ENCODE data around the gene SPATA6L. TPM values are rescaled to one million over a fixed set of nuclear protein-coding genes. Genes with fewer than 3 reads are reported as not detected.

SPATA6L gene
- total and polyA plus RNA-seq, 9 of the 15 experiments (the other 6 are each of a cell fraction or from before 2014, with no cell fraction given) = 0.03 to 1.00 (median 0.08) TPM; not detected in 4

- ATAC-seq = peak; percentile 41; the same call in 1 of the 3 replicates
- intact Hi-C loops (cut with micrococcal nuclease) = loop anchor here (2.0 kb wide), 1 partner anchor 325 kb away; no protein-coding TSS in a partner anchor
- no peaks in the 10 kb centered on the region for H3K79me2 ChIP-seq (ENCODE audit: control insufficient read depth, insufficient read depth, low read length)
- POLR2A ChIA-PET = interaction anchor here (0.8 kb wide), 1 partner anchor 14 kb away, joined by 3 read pairs; no protein-coding TSS in a partner anchor
- no peaks in the 10 kb centered on the region for H4K20me1 ChIP-seq (replicated peaks; ENCODE audit: control insufficient read depth, insufficient read depth, low read length)
- no peak overlapping the region for H3K4me3 ChIP-seq
- H3K27ac ChIP-seq (ENCODE audit: extremely low read depth, low read depth, low read length) = no peak overlapping the region
- no peaks in the 10 kb centered on the region for H3K36me3 ChIP-seq (ENCODE audit: control insufficient read depth, insufficient read depth, low read length)
- peaks cover 2 to 6% of the 10 kb centered on the region in 2 experiments; a peak in 2 of 5 replicates for H3K27me3 ChIP-seq (ENCODE audit: control insufficient read depth in 2 of 2, insufficient read depth in 2 of 2, low read length in 2 of 2)
- H3K4me1 ChIP-seq (replicated peaks in 1 of 2; ENCODE audit: control insufficient read depth in 2 of 2, insufficient read depth in 2 of 2, low read length in 2 of 2) = no peaks in the 10 kb centered on the region
- CTCF ChIA-PET (ENCODE audit: low intra/inter-chr PET ratio) = no interaction called here
- H3K9me1 ChIP-seq (ENCODE audit: control insufficient read depth, insufficient read depth, low read length) = no peaks in the 10 kb centered on the region
- no TSS peak for BruUV-seq (replicated peaks)
- FAIRE-seq = no peak
- no peaks in the 10 kb centered on the region for H3K9me3 ChIP-seq (replicated peaks; ENCODE audit: control insufficient read depth, insufficient read depth, low read depth, low read length)
- in situ Hi-C loops (cut with MboI) = no loop called here
- peak; percentile 7 to 16 (median 12) for DNase-seq (ENCODE audit: extremely low read depth in 1 of 4, low spot score in 3 of 4)
- H3K4me2 ChIP-seq (ENCODE audit: insufficient read depth, low read length) = no peak overlapping the region
- no peak overlapping the region for H2AFZ ChIP-seq (ENCODE audit: low read depth, low read length)
- 0% methylated on average over 2 of the region's 2 CpGs for WGBS (ENCODE audit: insufficient coverage, low coverage, missing lambda C conversion rate)
- no peak overlapping the region for H3K9ac ChIP-seq (ENCODE audit: insufficient read depth in 1 of 2, low read depth in 2 of 2, low read length in 2 of 2)
- TF ChIP-seq C11orf30 (IDR thresholded peaks at IDR 0.05; ENCODE audit: low read depth) (no peak), ETV1 (tag; conservative IDR thresholded peaks at IDR 0.05; ENCODE audit: low read depth) (no peak), POLR2H (tag; IDR thresholded peaks at IDR 0.05; ENCODE audit: low read depth) (no peak), RAD21 (CRISPR knock-in tag; conservative IDR thresholded peaks at IDR 0.05 in 1 of 2, IDR thresholded peaks at IDR 0.05 in 1 of 2) (peak; percentile 9 to 62; a peak in 2 of 4 replicates), REST (IDR thresholded peaks at IDR 0.05; ENCODE audit: borderline replicate concordance) (0 out of 2 replicates have a peak, but pooled peaks have one; percentile 18), REST (CRISPR knock-in tag; IDR thresholded peaks at IDR 0.05; ENCODE audit: low read depth) (no peak), DIDO1 (tag; IDR thresholded peaks at IDR 0.05; ENCODE audit: low read depth) (no peak), FOXK1 (CRISPR knock-in tag; IDR thresholded peaks at IDR 0.05; ENCODE audit: borderline replicate concordance) (no peak), CREM (IDR thresholded peaks at IDR 0.05; ENCODE audit: low read depth) (no peak), ZSCAN29 (IDR thresholded peaks at IDR 0.05) (no peak)
- TF ChIP-seq, protein P1, sequence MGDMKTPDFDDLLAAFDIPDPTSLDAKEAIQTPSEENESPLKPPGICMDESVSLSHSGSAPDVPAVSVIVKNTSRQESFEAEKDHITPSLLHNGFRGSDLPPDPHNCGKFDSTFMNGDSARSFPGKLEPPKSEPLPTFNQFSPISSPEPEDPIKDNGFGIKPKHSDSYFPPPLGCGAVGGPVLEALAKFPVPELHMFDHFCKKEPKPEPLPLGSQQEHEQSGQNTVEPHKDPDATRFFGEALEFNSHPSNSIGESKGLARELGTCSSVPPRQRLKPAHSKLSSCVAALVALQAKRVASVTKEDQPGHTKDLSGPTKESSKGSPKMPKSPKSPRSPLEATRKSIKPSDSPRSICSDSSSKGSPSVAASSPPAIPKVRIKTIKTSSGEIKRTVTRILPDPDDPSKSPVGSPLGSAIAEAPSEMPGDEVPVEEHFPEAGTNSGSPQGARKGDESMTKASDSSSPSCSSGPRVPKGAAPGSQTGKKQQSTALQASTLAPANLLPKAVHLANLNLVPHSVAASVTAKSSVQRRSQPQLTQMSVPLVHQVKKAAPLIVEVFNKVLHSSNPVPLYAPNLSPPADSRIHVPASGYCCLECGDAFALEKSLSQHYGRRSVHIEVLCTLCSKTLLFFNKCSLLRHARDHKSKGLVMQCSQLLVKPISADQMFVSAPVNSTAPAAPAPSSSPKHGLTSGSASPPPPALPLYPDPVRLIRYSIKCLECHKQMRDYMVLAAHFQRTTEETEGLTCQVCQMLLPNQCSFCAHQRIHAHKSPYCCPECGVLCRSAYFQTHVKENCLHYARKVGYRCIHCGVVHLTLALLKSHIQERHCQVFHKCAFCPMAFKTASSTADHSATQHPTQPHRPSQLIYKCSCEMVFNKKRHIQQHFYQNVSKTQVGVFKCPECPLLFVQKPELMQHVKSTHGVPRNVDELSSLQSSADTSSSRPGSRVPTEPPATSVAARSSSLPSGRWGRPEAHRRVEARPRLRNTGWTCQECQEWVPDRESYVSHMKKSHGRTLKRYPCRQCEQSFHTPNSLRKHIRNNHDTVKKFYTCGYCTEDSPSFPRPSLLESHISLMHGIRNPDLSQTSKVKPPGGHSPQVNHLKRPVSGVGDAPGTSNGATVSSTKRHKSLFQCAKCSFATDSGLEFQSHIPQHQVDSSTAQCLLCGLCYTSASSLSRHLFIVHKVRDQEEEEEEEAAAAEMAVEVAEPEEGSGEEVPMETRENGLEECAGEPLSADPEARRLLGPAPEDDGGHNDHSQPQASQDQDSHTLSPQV (IDR thresholded peaks at IDR 0.05) = no peak
Measured at GRCh38 chr9:4640027-4640426, 26.3 kb downstream of the SPATA6L start.

Data from K562 (cell line).